Measurements from ENCODE around the gene DNAH17.

DNA sequence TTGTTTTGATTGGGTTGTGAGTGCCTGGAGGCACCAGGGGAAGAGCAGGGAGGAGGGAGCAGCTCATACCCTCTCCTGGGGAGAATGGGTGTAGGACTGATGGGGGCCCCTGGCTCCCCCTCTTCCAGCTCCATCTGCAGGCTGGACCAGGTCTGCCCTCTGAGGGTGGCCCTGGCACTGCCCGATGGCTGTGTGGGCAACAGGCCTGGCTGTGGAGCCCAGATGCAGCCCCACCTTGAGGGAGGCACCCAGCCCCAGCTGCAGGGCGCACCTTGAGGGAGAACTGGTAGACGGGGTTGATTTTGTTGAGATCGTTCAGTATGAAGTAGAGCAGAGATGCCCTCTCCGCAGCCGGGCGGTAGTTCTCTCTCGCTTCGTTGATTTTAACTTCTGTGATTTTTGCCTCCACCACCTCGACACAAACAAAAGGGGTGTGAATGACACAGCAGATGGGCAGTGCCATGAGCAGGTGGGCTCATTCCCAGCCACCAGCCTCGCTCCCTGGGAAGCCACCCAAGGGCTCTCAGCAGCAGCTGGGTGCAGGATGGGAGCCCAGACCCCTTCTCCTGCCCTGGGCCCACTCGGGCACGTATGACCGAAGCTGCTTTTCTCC is 127.1 kb downstream of the DNAH17 start:
- TF ChIP-seq POLR2A (IDR thresholded peaks at IDR 0.05): no peak
- TF ChIP-seq, protein P1, sequence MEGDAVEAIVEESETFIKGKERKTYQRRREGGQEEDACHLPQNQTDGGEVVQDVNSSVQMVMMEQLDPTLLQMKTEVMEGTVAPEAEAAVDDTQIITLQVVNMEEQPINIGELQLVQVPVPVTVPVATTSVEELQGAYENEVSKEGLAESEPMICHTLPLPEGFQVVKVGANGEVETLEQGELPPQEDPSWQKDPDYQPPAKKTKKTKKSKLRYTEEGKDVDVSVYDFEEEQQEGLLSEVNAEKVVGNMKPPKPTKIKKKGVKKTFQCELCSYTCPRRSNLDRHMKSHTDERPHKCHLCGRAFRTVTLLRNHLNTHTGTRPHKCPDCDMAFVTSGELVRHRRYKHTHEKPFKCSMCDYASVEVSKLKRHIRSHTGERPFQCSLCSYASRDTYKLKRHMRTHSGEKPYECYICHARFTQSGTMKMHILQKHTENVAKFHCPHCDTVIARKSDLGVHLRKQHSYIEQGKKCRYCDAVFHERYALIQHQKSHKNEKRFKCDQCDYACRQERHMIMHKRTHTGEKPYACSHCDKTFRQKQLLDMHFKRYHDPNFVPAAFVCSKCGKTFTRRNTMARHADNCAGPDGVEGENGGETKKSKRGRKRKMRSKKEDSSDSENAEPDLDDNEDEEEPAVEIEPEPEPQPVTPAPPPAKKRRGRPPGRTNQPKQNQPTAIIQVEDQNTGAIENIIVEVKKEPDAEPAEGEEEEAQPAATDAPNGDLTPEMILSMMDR (IDR thresholded peaks at IDR 0.05): no peak

All from lower leg skin (tissue), 3 donors.